ENCODE results near the gene CCSER2.
"Not testable (repeated sequence)": the region's sequence is repeated elsewhere in the genome, so short reads cannot be mapped to it uniquely, and the experiment has no call there.

CCSER2 gene

GRCh38 chr10:84317174-84317573 lies 11.2 kb upstream of the CCSER2 start:
- FAIRE-seq, result no peak

- FAIRE-seq, result no peak
Measured at GRCh38 chr10:84321902-84322301, 6.5 kb upstream of the CCSER2 start.

- FAIRE-seq, result not testable (repeated sequence)
Measured at GRCh38 chr10:84323566-84323965, 4.8 kb upstream of the CCSER2 start.

- FAIRE-seq, result not testable (repeated sequence)
Measured at GRCh38 chr10:84326995-84327394, 1.4 kb upstream of the CCSER2 start.

GRCh38 chr10:84329196-84329611 lies 815 bp downstream of the CCSER2 start:
- no peak for FAIRE-seq

- FAIRE-seq, result no peak
Measured at GRCh38 chr10:84329986-84330651, 1.7 kb downstream of the CCSER2 start.

GRCh38 chr10:84331091-84331490 lies 2.7 kb downstream of the CCSER2 start:
- no peak for FAIRE-seq

- FAIRE-seq, result no peak
Measured at GRCh38 chr10:84333864-84334451, 5.6 kb downstream of the CCSER2 start.

GRCh38 chr10:84334811-84335210 lies 6.4 kb downstream of the CCSER2 start:
- no peak for FAIRE-seq

- FAIRE-seq, result no peak
Measured at GRCh38 chr10:84335516-84335915, 7.1 kb downstream of the CCSER2 start.

- FAIRE-seq, result no peak
Measured at GRCh38 chr10:84336406-84337090, 8.2 kb downstream of the CCSER2 start.

GRCh38 chr10:84337199-84337598 lies 8.8 kb downstream of the CCSER2 start:
- no peak for FAIRE-seq

- FAIRE-seq, result no peak
Measured at GRCh38 chr10:84339025-84339424, 10.6 kb downstream of the CCSER2 start.

GRCh38 chr10:84340187-84340586 lies 11.8 kb downstream of the CCSER2 start:
- no peak for FAIRE-seq

GRCh38 chr10:84340632-84341537 lies 12.5 kb downstream of the CCSER2 start:
- no peak for FAIRE-seq

- no peak for FAIRE-seq
Measured at GRCh38 chr10:84341538-84341856, 13.1 kb downstream of the CCSER2 start.

- no peak for FAIRE-seq
Measured at GRCh38 chr10:84341983-84342382, 13.6 kb downstream of the CCSER2 start.

- no peak for FAIRE-seq
Measured at GRCh38 chr10:84342584-84342983, 14.2 kb downstream of the CCSER2 start.

GRCh38 chr10:84343831-84344230 lies 15.4 kb downstream of the CCSER2 start:
- FAIRE-seq, result no peak

- no peak for FAIRE-seq
Measured at GRCh38 chr10:84344526-84344925, 16.1 kb downstream of the CCSER2 start.

GRCh38 chr10:84347575-84348002 lies 19.2 kb downstream of the CCSER2 start:
- not testable (repeated sequence) for FAIRE-seq

GRCh38 chr10:84348447-84348846 lies 20.1 kb downstream of the CCSER2 start:
- no peak for FAIRE-seq

- FAIRE-seq, result no peak
Measured at GRCh38 chr10:84348860-84349259, 20.5 kb downstream of the CCSER2 start.
